Karpas-422 (cell line): ENCODE measurements around the gene ETV6. TPM values are rescaled to one million over a fixed set of nuclear protein-coding genes. Genes with fewer than 3 reads are reported as not detected.

Experiments
- DNase-seq: peaks from one replicate; pipeline ENCODE4 v3.0.0-alpha.2; 2015
- H2AFZ ChIP-seq: fragments of 200-600 bp; sonication (generic); 2 replicates; pipeline ENCODE4 v1.6.1; 2014; ENCODE audit warnings: antibody characterized with exemption, low read length, mixed read lengths
- H3K27ac ChIP-seq: fragments of 200-600 bp; sonication (generic); 2 replicates; pipeline ENCODE4 v1.5.1; 2014; ENCODE audit warnings: mild to moderate bottlenecking, low read length, moderate library complexity
- H3K27me3 ChIP-seq: fragments of 200-600 bp; sonication (generic); 2 replicates; pipeline ENCODE4 v1.6.1; 2014; ENCODE audit warnings: low read length, mixed read lengths
- H3K36me3 ChIP-seq: fragments of 200-600 bp; sonication (generic); 2 replicates; pipeline ENCODE4 v1.6.1; 2014; ENCODE audit warnings: low read length, mixed read lengths; ENCODE audit not compliant: insufficient read depth
- H3K4me1 ChIP-seq: fragments of 200-600 bp; sonication (generic); 2 replicates; pipeline ENCODE4 v1.6.1; 2014; ENCODE audit warnings: mild to moderate bottlenecking, low read length, mixed read lengths
- H3K4me2 ChIP-seq: fragments of 200-600 bp; sonication (generic); 2 replicates; pipeline ENCODE4 v1.6.1; 2014; ENCODE audit warnings: low read length, low read depth, mild to moderate bottlenecking; ENCODE audit not compliant: poor library complexity, severe bottlenecking
- H3K4me3 ChIP-seq: fragments of 200-600 bp; sonication (generic); 2 replicates; pipeline ENCODE4 v1.5.1; 2014; ENCODE audit warnings: mild to moderate bottlenecking, antibody characterized with exemption, low read length, mixed read lengths
- H3K79me2 ChIP-seq: fragments of 200-600 bp; sonication (generic); 2 replicates; pipeline ENCODE4 v1.6.1; 2014; ENCODE audit warnings: mild to moderate bottlenecking, low read length, mixed read lengths
- H3K9ac ChIP-seq: fragments of 200-600 bp; sonication (generic); 2 replicates; pipeline ENCODE4 v1.6.0; 2014; ENCODE audit warnings: low read length
- H3K9me2 ChIP-seq: fragments of 200-600 bp; sonication (generic), shearing (Covaris generic); replicated peaks from 2 replicates; pipeline ENCODE4 v1.6.0; 2014; ENCODE audit warnings: mild to moderate bottlenecking, low read length, moderate library complexity; ENCODE audit not compliant: insufficient read depth
- H3K9me3 ChIP-seq: fragments of 300-700, 200-600 bp; sonication (generic); 2 replicates; pipeline ENCODE4 v1.6.1; 2014; ENCODE audit warnings: low read length, mixed read lengths
- H4K20me1 ChIP-seq: fragments of 200-600 bp; sonication (generic); 2 replicates; pipeline ENCODE4 v1.6.1; 2014; ENCODE audit warnings: mild to moderate bottlenecking, antibody characterized with exemption, low read length, low read depth; ENCODE audit not compliant: insufficient read depth
- total RNA-seq: library from RNA; depleted of rRNA; stranded (reverse); fragments of >200 nt; shearing (Covaris generic); gene quantifications from 2 replicates; pipeline ENCODE4 v1.2.3, GENCODE V29; 2014; ENCODE audit warnings: low replicate concordance

Gene ETV6
- total RNA-seq, 1 experiment from 2014 or later, result 1.0 TPM

DNA sequence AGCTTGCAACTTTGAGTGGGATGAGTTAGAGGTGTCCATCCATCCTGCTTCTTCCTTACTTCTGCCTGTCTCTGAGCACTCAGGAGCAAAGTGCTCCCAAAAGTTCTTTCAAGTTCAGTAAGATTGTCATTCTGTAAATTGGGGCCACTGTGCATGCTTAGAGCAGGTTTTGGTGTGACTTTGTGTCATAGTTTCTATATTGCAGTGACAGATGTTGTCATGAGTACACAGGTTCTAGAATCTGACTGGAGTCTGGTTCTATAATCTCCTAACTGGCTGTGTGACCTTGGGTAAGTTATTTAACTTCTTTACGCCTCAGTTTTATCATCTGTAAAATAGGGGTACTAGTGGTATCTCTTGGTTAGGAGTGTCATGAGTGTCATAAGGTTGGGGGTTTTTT lies 218.6 kb downstream of the ETV6 start:
- H3K9me2 ChIP-seq, result no peaks in the 10 kb centered on the region
- no peak overlapping the region for H3K9ac ChIP-seq
- no peaks in the 10 kb centered on the region for H3K9me3 ChIP-seq
- no peak overlapping the region for H3K27ac ChIP-seq
- no peak overlapping the region for H2AFZ ChIP-seq
- H3K4me1 ChIP-seq, result no peaks in the 10 kb centered on the region
- no peaks in the 10 kb centered on the region for H3K79me2 ChIP-seq
- no peak overlapping the region for H3K4me3 ChIP-seq
- no peak for DNase-seq
- no peak overlapping the region for H3K4me2 ChIP-seq
- H3K36me3 ChIP-seq, result no peaks in the 10 kb centered on the region
- H3K27me3 ChIP-seq, result no peaks in the 10 kb centered on the region
- H4K20me1 ChIP-seq, result no peaks in the 10 kb centered on the region

DNA sequence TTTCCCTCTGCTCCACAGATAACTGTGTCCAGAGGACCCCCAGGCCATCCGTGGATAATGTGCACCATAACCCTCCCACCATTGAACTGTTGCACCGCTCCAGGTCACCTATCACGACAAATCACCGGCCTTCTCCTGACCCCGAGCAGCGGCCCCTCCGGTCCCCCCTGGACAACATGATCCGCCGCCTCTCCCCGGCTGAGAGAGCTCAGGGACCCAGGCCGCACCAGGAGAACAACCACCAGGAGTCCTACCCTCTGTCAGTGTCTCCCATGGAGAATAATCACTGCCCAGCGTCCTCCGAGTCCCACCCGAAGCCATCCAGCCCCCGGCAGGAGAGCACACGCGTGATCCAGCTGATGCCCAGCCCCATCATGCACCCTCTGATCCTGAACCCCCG lies 219.9 kb downstream of the ETV6 start:
- Histone ChIP-seq H2AFZ (no peak overlapping the region), H3K79me2 (no peaks in the 10 kb centered on the region), H3K27me3 (no peaks in the 10 kb centered on the region), H3K9me2 (no peaks in the 10 kb centered on the region), H3K36me3 (no peaks in the 10 kb centered on the region), H3K9me3 (no peaks in the 10 kb centered on the region), H3K4me2 (no peak overlapping the region), H3K27ac (no peak overlapping the region), H3K4me1 (no peaks in the 10 kb centered on the region), H3K9ac (no peak overlapping the region), H3K4me3 (no peak overlapping the region), H4K20me1 (no peaks in the 10 kb centered on the region)
- no peak for DNase-seq

DNA sequence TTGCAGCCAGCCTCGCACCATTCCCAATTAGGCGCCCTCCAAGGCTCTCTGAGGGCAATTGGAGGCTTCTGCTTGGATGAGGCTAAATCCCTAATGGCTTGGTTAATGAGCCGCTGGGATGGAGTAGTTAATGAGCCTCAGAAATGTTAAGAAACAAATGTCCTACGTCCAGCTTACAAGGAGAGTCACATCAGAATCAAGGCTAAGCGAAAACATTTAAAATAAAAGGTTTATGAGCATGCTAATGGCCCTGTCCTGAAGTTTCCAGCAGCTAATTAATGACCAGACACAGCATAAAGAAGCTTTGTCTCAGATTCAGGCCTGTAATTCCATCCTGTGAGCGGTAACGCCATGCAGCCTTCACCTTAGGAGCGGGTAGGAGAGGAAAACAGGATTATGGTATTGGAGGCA lies 220.6 kb downstream of the ETV6 start:
- Histone ChIP-seq H3K9ac (no peak overlapping the region), H3K9me3 (no peaks in the 10 kb centered on the region), H4K20me1 (no peaks in the 10 kb centered on the region), H3K9me2 (no peaks in the 10 kb centered on the region), H3K4me2 (no peak overlapping the region), H2AFZ (no peak overlapping the region), H3K36me3 (no peaks in the 10 kb centered on the region), H3K4me1 (no peaks in the 10 kb centered on the region), H3K27me3 (no peaks in the 10 kb centered on the region), H3K4me3 (no peak overlapping the region), H3K79me2 (no peaks in the 10 kb centered on the region), H3K27ac (no peak overlapping the region)
- DNase-seq, result no peak

DNA sequence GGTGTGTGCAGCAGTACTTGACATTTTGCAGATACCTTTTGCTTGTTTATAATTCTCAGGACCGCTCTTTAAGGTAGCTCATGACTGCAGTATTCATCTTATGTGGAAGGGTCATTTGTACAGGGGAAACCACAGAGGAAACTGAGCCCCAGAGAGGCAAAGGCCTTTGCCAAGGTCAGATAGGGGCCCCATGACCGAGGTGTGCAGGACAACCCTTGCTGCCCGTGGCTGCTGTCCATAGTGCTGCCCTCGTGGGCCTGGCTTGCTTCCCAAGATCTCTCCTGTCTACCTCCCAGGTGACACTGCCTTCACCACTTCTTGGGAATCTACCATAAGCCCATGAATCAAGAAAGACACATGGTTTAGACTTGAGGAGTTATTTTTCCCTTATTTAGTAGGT lies 222.6 kb downstream of the ETV6 start:
- no peaks in the 10 kb centered on the region for H4K20me1 ChIP-seq
- no peaks in the 10 kb centered on the region for H3K9me3 ChIP-seq
- H3K9ac ChIP-seq, result no peak overlapping the region
- H3K9me2 ChIP-seq, result no peaks in the 10 kb centered on the region
- H3K4me1 ChIP-seq, result no peaks in the 10 kb centered on the region
- H3K27ac ChIP-seq, result no peak overlapping the region
- no peak overlapping the region for H2AFZ ChIP-seq
- H3K36me3 ChIP-seq, result no peaks in the 10 kb centered on the region
- no peaks in the 10 kb centered on the region for H3K27me3 ChIP-seq
- H3K4me2 ChIP-seq, result no peak overlapping the region
- no peaks in the 10 kb centered on the region for H3K79me2 ChIP-seq
- DNase-seq, result no peak
- H3K4me3 ChIP-seq, result no peak overlapping the region

DNA sequence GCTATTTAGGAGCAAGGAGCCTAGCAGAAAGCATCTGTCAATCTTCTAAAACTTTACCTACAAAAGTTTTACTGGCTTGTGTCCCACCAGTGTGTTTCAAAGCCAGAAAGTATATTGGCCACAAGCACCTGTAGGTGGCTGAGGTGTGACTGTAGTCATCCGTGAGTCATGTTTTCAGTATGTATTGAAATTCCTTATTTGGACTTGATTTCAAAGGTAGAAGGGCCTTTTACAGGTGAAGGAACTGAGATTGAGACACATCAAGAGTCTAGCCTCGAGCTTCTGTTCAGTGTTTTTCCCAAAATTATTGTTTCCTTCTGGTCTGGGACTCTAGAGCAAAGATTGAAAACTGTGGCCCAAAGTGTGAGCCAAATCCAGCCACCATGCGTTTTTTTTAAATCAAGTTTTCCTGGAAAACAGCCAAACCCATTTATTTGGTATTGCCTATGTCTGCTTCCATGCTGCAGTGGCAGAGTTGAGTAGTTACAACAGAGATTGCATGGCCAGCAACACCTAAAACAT lies 226.0 kb downstream of the ETV6 start:
- Histone ChIP-seq H3K36me3 (no peaks in the 10 kb centered on the region), H3K4me3 (no peak overlapping the region), H4K20me1 (no peaks in the 10 kb centered on the region), H2AFZ (no peak overlapping the region), H3K9ac (no peak overlapping the region), H3K9me3 (no peaks in the 10 kb centered on the region), H3K79me2 (no peaks in the 10 kb centered on the region), H3K27me3 (no peaks in the 10 kb centered on the region), H3K9me2 (no peaks in the 10 kb centered on the region), H3K27ac (no peak overlapping the region), H3K4me1 (no peaks in the 10 kb centered on the region), H3K4me2 (no peak overlapping the region)
- DNase-seq, result no peak

DNA sequence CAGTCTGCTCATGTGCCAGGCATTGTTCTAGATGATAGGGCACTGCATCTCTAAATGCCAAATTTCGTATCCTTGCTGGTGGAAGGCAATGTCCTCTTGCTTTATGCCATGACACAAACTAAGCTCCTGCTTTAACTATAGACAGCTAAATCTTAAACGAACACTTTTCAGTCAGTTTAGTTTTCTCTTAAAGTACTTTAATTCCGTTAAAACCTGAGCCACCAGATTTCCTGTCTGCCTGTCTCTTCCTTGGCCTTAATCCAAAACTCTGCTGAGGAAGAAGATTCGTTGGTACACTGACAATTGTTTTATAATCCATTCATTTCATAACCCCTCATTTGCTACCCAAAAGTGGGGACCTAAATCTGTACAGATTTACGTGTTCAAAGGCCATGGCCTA lies 226.8 kb downstream of the ETV6 start:
- H3K4me1 ChIP-seq, result no peaks in the 10 kb centered on the region
- no peaks in the 10 kb centered on the region for H3K27me3 ChIP-seq
- H3K4me2 ChIP-seq, result no peak overlapping the region
- DNase-seq, result no peak
- no peaks in the 10 kb centered on the region for H3K79me2 ChIP-seq
- H4K20me1 ChIP-seq, result no peaks in the 10 kb centered on the region
- no peaks in the 10 kb centered on the region for H3K9me3 ChIP-seq
- no peaks in the 10 kb centered on the region for H3K36me3 ChIP-seq
- H2AFZ ChIP-seq, result no peak overlapping the region
- no peak overlapping the region for H3K4me3 ChIP-seq
- no peaks in the 10 kb centered on the region for H3K9me2 ChIP-seq
- no peak overlapping the region for H3K27ac ChIP-seq
- no peak overlapping the region for H3K9ac ChIP-seq

DNA sequence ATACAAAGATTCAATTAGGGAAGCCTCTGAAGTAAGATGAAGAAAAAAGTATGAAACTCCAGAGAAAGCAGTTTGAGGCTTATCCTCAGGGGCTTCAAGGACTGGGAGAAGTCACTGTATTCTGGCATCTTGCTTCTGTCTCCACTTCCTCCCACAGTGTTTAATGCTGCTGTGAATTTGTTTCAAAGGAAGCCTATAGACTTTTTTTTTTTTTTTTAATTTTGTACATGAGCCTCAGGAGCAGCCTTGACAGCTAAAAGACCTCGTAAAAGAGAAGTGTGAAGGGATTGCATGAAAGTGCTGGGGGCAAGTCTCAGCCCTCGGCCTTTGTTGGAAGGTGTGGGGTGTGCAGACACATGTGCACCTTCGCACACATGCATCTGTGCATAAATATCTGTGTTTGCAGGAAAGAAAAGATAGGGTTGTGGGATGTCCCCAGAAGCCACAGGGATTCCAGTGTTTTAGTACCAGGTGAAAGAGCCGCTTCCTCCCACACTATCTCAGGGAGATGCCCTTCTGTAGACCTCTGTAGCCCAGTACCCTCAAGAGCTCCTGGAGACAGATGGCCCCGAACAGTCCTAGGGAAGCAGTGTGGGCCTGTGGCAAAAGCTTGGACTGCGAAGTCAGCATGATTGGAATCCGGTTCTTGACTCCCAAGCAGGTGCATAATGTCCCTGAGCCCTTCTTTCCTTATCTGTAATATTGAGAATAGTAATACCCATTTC lies 227.8 kb downstream of the ETV6 start:
- H2AFZ ChIP-seq, result no peak overlapping the region
- no peak overlapping the region for H3K4me2 ChIP-seq
- no peak overlapping the region for H3K9ac ChIP-seq
- H4K20me1 ChIP-seq, result no peaks in the 10 kb centered on the region
- no peak overlapping the region for H3K4me3 ChIP-seq
- H3K27ac ChIP-seq, result no peak overlapping the region
- no peaks in the 10 kb centered on the region for H3K36me3 ChIP-seq
- H3K9me2 ChIP-seq, result no peaks in the 10 kb centered on the region
- DNase-seq, result no peak
- no peaks in the 10 kb centered on the region for H3K27me3 ChIP-seq
- no peaks in the 10 kb centered on the region for H3K79me2 ChIP-seq
- H3K9me3 ChIP-seq, result no peaks in the 10 kb centered on the region
- H3K4me1 ChIP-seq, result no peaks in the 10 kb centered on the region

DNA sequence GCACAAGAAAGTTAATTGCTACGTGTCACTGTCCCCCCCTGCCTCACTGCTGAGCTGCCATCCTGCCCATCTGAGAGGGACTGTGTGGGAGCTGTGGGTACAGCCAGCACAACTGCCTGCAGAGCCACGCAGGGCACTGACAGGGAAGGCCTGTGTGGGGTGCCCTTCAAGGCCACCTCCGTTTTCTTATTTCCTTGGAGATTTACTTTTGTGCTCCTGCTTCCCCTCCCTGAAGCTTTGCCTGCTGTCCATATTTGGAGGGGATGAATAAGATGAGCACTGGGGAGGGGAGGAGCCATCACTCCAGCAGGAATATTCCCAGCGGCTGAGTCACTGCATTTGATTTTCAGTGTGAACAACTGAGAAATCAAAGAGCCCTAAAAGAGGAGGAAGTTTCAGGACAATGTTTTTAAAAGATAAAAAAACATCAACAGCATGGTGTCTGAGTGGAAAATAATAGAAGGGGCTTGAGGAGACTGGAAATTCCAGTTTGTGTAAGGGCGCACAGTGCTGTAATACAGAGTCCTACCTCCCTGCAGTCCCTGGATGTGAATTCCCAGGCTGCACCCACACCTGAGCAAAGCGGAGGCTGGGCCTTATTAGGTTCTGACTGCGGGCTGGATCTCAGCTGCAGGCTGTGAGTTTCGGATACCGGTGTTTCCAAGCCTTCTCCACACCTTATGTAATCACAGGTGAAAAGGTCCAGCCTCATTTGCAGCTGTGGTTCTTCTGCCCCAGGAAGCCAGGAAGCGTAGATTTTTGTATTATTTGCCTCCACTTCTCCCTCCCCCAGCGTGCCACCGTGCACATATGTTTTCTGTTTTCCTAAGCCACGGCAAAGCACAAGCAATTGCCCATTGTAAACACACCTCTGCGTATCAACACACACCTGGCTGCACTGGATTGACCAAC lies 228.7 kb downstream of the ETV6 start:
- Histone ChIP-seq H3K4me2 (no peak overlapping the region), H3K36me3 (no peaks in the 10 kb centered on the region), H3K4me3 (no peak overlapping the region), H3K9me2 (no peaks in the 10 kb centered on the region), H2AFZ (no peak overlapping the region), H3K9me3 (no peaks in the 10 kb centered on the region), H3K27ac (no peak overlapping the region), H3K9ac (no peak overlapping the region), H3K79me2 (no peaks in the 10 kb centered on the region), H3K27me3 (no peaks in the 10 kb centered on the region), H3K4me1 (no peaks in the 10 kb centered on the region), H4K20me1 (no peaks in the 10 kb centered on the region)
- no peak for DNase-seq
